Measurements from ENCODE around the gene POMC.
"Not testable (repeated sequence)": the region's sequence is repeated elsewhere in the genome, so short reads cannot be mapped to it uniquely, and the experiment has no call there.

POMC gene

GRCh38 chr2:25176541-25177181 lies 8.3 kb upstream of the POMC start:
- DNase-seq (ENCODE audit: low spot score), result no peak

- DNase-seq (ENCODE audit: low spot score), result no peak
These were observed 7.8 kb upstream of the POMC start for GRCh38 chr2:25176138-25176537.

GRCh38 chr2:25174192-25174861 lies 5.9 kb upstream of the POMC start:
- DNase-seq (ENCODE audit: low spot score), result no peak

GRCh38 chr2:25173719-25174118 lies 5.3 kb upstream of the POMC start:
- DNase-seq (ENCODE audit: low spot score), result no peak

GRCh38 chr2:25170888-25171287 lies 2.5 kb upstream of the POMC start:
- DNase-seq (ENCODE audit: low spot score), result no peak

GRCh38 chr2:25169073-25169470 lies 692 bp upstream of the POMC start:
- no peak for DNase-seq (ENCODE audit: low spot score)

- peak; percentile 54 for DNase-seq (ENCODE audit: low spot score)
These were observed 2.1 kb downstream of the POMC start for GRCh38 chr2:25165992-25166875.

GRCh38 chr2:25164561-25164960 lies 3.8 kb downstream of the POMC start:
- no peak for DNase-seq (ENCODE audit: low spot score)

- not testable (repeated sequence) for DNase-seq (ENCODE audit: low spot score)
These were observed 6.3 kb downstream of the POMC start for GRCh38 chr2:25162061-25162460.

GRCh38 chr2:25161055-25161781 lies 7.2 kb downstream of the POMC start:
- peak; percentile 79 for DNase-seq (ENCODE audit: low spot score)

- DNase-seq (ENCODE audit: low spot score), result no peak
These were observed 8.0 kb downstream of the POMC start for GRCh38 chr2:25160376-25160775.

- DNase-seq (ENCODE audit: low spot score), result no peak
These were observed 8.4 kb downstream of the POMC start for GRCh38 chr2:25159949-25160348.

- no peak for DNase-seq (ENCODE audit: low spot score)
These were observed 10.1 kb downstream of the POMC start for GRCh38 chr2:25158096-25158852.

GRCh38 chr2:25155401-25155800 lies 13.0 kb downstream of the POMC start:
- no peak for DNase-seq (ENCODE audit: low spot score)

- DNase-seq (ENCODE audit: low spot score), result no peak
These were observed 16.7 kb downstream of the POMC start for GRCh38 chr2:25151718-25152117.

GRCh38 chr2:25150993-25151392 lies 17.4 kb downstream of the POMC start:
- DNase-seq (ENCODE audit: low spot score), result not testable (repeated sequence)

- no peak for DNase-seq (ENCODE audit: low spot score)
These were observed 18.7 kb downstream of the POMC start for GRCh38 chr2:25149646-25150045.

- DNase-seq (ENCODE audit: low spot score), result no peak
These were observed 21.5 kb downstream of the POMC start for GRCh38 chr2:25146896-25147295.

GRCh38 chr2:25145803-25146202 lies 22.6 kb downstream of the POMC start:
- DNase-seq (ENCODE audit: low spot score), result no peak

GRCh38 chr2:25141120-25141519 lies 27.3 kb downstream of the POMC start:
- no peak for DNase-seq (ENCODE audit: low spot score)

- not testable (repeated sequence) for DNase-seq (ENCODE audit: low spot score)
These were observed 27.8 kb downstream of the POMC start for GRCh38 chr2:25140535-25140934.
